Femur (tissue), 1 donor: ENCODE measurements around the gene GNG13.
"Not testable (repeated sequence)": the region's sequence is repeated elsewhere in the genome, so short reads cannot be mapped to it uniquely, and the experiment has no call there.

Experiments used
- DNase-seq: peaks from one replicate; pipeline ENCODE4 v3.0.0-alpha.2; 2017

The GNG13 gene

GRCh38 chr16:799948-800833 is at the start of gene GNG13:
TSS of gene GNG13 (minus strand) at chr16:800734. CDS start at chr16:799077, 1,657 bp downstream.
- no peak for DNase-seq

GRCh38 chr16:848510-849253 is 48.1 kb upstream of the GNG13 start:
- peak; percentile 11 for DNase-seq

GRCh38 chr16:847681-848445 is 47.3 kb upstream of the GNG13 start:
- no peak for DNase-seq

DNA sequence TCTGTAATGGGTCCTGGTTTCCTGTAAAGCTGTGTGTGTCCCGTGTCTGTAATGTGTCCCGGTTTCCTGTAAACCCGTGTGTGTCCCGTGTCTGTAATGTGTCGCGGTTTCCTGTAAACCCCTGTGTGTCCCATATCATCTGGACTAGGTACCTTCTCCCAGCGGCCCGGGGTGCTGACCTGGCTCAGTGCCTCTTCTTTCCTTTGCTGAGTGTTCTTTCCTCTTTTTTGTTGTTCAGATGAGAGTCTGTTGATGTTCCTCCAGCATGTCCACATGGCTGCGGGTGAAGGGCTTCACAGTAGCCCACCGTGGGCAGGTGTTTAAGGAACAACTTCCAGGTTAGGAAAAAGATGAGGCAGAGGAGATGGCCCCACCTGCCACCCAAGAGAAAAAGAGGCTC is 46.6 kb upstream of the GNG13 start:
- DNase-seq = peak; percentile 12

DNA sequence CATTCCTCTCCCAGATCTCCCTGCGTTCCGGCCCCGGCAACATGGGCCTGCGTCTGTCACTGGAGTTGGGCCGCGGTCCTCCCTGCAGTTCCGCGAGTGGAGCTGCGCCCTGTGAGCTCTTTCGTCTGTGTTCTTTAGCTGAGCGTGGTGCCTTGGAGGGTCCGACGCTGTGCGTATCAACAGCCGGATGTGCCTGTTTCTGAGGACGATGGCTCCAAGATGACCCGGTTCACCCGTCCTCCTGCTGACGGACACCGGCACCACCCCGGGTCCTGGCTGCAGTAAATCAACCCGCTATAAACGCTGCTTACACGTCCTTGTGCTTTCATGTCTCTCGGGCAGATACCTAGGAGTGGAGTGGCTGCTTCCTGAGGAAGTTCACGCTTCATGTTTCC is 44.8 kb upstream of the GNG13 start:
- peak; percentile 10 for DNase-seq

DNA sequence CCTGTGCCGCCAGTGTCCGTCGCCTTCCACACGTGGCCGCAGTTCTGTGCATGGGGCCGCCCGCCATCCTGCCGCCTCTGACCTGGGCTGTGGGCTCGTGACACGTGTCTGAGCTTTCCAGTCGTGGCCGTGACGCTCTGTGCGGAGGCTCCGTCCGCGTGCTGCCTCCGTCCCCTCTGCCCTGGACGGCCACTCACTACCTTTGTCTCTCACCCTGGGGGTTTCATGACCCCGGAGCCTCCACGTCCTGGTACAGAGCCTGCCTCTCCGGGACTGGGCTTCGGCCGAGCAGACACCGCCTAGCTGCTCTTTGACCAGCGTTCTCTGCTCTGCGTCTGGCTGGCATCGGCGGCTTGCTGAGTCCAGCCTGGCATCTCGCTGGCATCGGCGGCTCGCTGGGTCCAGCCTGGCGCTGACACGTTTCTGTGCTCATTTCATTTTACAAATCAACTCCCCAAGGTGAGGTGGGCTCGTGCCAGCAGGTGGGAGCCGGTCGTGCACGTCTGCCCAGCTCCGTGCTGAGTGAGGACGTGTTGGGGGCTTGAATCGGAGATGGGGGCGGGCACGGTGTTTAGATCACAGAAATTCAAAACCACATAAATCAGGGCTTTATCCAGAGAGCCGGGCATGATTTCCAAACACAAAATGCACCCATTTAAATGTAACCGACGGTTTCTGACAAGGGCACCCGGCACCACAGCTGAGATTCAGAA is 44.3 kb upstream of the GNG13 start:
- peak; percentile 11 for DNase-seq

DNA sequence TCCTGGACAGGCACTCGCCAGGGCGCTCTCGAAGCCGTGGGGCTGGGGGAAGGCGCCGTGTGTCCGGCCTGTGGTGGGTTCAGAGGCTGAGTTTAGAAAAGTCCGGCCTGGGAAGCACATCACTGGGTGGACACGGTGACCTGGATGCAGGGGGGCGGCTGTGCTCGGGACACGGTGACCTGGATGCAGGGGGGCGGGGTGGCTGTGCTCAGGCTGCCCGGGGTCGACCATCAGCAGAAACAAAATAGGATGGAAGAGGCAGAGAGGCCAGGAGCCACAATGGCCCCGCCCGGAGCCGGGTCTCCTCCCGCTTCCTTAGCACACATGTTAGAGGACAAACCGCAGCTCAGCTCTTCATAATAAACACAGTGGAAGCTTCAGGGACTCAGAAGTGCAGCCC is 43.2 kb upstream of the GNG13 start:
- DNase-seq = peak; percentile 10

GRCh38 chr16:842711-843560 is 42.4 kb upstream of the GNG13 start:
- peak; percentile 16 for DNase-seq

DNA sequence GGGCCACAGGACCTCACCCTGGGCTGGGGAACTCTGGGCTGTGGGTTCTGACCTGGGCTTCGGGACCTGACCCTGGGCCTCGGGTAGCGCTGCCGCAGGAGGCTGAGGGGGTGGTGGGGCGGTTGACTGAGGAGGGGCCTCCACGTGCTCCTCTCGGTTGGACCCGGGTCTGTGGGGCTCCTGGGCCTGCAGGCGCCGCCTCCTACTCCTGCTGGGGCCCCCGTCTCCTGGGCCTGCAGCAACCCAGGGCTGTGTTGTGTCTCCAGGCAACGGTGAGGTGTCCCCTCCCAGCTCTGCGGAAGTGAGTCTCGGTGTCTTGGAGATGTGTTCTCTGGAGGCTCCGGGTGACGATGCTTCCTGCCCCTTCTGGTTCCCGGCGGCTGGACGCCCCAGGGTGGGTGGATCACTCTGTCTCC is 41.5 kb upstream of the GNG13 start:
- peak; percentile 73 for DNase-seq

DNA sequence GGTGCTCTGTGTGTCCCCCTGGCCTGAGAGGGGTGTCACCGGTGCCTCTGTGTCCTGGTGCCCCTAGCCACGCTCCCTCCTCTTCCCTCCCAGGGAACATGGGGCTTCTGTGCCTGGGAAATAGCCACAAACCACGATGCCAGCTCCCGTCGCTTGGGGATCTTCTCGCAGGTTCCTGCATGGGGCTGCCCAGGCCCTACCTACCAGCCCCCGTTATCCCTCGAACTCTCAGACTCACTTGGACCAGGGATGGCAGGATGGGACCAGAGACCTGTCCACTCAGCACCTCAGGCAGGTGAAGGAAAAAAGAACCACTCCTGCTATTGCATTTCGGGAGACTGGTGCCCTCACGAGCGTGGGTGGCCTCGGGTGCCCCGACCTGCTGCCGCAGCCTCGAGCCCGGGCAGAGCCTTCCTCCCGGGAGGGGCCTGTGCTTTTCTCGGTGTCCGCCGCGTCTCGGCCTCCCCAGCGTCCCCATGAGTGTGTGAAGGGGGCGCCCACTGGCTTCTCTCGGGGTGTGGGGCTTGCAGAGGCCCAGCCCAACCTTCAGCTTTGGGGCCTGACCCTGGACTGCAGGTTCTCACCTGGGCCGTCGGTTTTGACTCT is 41.0 kb upstream of the GNG13 start:
- no peak for DNase-seq

DNA sequence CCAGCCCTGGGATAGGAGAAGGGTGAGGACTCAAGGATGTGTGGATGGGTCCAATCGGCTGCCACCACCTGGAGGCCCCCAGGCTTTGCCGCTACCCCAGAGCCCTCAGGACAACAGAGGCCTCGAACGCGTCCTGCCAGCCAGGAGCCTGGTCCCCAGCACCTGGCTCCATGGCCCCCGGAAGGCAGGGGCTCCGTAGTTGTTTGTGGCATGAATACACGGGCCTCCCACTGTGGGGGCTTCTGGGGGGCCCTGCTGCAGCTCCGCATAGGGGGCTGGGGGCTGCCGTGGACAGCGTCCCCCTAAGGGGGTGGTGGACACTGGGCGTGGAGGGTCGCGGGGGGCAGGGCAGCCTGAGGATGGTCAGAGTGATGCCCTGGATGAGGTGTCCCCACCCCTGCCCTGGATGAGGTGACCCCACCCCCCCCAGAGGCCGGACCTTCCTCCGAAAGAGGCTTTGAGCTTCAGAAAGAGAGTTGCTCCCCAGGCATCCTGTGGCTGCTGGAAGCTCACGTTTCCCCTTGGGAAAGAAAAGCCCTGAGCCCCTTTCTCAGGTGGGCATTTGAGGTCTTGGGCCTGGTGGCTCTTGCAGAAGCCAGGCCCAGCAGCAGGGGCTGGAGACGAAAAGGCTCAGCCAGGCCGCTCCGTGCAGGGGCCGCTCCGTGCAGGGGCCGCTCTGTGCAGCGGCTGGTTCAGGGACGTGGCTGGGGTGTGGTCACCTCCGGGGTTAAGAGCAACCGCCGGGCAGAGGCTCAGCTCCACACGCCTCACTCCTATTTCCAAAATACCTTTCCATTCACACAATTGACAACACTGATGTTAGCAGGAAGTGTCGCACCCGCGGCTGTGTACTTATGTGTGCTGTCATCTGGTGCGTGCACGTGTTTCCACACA is 40.3 kb upstream of the GNG13 start:
- peak; percentile 14 for DNase-seq

DNA sequence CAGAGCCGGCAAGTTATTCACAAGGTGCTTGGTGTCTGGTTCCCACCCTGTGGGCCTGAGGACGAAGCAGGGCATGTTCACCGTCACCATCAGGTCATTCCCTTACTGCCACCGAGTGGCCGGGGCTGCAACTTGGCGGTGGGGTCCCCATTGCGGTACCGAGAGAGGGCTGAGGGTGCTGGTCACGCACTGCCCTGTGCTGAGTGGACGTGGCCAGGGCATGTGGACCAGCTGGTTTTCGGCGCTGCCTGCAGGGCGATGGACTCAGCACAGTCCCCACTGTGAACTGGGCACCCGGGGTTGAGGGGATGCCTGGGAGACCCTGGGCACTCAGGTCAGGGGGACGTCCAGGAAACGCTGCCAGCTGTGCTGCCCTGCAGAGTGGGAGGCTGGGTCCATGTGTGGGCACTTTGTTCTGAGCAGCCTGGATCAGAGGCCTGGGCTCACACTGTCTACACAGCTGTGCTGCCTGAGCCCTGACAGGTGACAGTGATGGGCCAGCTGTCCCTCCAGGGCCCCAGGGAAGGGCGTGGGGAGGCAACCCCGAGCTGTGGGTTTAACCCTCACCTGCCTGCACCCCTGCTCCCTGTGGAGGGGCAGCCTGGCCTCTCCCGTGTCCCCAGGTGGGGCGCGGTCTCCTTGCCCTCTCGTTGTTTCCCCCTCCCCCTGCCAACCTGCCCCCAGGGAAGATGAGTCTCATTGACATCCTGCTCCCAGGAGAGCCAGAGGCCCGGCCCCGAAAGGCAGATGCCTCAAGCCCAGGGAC is 39.3 kb upstream of the GNG13 start:
- DNase-seq = peak; percentile 33

DNA sequence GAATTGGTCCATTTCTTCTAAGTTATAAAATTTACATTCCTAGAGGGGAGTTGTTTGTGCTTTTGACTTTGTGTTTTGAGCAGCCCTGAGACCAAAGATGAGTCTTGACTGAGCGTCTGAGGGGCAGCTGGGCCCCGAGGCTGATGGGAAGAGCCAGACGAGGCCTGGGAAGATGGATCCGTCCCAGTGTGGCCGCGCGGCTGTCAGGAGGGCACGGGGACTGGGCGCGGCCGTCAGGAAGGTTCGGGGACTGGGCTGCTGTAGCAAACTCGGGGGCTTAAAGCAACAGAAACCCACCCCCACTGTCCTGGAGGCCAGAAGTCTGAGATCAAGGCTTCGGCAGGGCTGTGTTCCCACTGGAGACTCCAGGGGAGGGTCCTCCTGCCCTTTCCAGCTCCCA is 38.2 kb upstream of the GNG13 start:
- DNase-seq = no peak

DNA sequence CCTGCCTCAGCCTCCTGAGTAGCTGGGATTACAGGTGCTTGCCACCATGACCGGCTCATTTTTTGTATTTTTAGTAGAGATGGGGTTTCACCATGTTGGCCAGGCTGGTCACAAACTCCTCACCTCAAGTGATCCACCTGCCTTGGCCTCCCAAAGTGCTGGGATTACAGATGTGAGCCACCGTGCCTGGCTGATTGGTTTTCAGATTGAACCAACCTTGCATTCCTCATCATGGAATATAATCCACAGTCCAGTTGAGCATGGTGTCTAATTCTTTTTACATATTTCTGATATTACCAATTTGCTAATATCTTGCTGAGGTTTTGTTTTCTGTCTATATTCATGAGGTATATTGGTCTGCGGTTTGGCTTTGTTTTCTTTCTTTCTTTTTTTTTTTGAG is 36.3 kb upstream of the GNG13 start:
- DNase-seq = not testable (repeated sequence)

DNA sequence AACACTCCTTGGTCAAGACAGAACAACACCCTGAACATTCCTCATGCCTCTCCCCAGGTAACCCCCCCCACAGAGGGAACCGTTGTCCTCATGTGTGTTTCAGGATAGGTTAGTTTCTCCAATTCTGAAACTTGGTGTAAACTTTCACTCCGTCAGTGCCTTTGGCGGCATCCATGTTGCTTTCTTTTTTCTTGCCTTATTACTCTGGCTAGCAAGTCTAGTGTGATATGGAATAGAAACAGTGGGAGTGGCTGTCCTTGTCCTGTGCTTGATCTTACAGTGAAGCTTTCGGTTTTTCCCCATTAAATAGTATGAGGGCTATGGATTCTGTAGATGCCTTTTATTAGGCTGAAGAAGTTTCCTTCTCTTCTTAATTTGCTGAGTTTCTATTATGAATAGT is 35.7 kb upstream of the GNG13 start:
- DNase-seq = no peak

- DNase-seq = no peak
These were observed 34.8 kb upstream of the GNG13 start for GRCh38 chr16:835373-835772.

DNA sequence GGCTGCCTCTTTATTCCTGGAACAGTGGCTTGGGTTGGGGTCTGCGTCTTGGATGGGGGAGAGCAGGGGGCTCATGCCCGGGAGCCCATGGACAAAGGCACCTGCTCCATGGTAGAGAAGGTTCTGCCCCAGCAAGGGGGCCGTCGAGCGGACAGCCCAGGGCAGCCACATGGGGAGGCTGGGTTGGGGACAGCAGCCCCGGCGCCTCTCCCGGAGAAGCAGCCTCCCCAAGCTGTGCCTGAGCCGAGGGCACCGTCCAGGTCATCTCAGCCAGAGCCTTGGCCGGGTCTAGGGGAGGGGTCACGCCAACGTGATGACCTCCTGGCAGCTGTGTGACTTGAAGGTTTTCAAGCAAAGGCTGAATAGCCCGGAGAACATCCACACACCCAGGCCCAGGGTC is 32.9 kb upstream of the GNG13 start:
- no peak for DNase-seq

DNA sequence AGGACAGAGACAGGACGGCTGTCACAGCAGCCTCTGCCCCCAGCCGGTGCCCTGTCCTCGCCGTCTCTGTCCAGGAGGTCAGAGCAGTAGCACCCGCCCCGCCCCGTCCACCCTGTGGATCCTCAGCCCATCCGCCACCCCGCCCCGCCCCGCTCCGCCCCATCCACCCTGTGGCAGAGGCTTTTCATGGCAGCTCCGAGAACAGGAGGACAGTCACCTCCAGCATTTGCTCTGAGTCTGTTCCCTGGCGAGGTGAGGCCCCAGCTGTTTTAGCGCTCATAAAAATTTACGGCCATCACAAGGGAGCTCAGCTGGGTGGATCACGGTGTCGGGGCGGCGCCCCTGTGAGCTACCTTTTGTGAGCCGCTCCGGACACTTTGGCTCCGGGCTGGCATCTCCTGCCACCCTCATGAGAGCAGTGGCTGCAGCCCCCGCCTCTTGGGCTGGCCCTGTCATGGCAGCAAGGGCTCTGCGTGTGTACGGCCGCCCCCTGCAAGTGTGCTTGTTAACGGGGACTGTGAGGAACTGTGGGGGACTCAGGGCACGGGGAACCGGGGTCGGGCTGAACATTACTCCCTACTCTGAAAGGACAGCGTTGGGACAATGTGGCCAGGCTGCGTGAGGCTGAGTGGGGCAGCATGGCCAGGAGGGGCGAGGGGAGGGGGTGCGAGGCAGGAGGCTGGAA is 32.3 kb upstream of the GNG13 start:
- DNase-seq = no peak
